Measurements from ENCODE around the gene CYB561.
"Not testable (repeated sequence)": the region's sequence is repeated elsewhere in the genome, so short reads cannot be mapped to it uniquely, and the experiment has no call there.

DNA sequence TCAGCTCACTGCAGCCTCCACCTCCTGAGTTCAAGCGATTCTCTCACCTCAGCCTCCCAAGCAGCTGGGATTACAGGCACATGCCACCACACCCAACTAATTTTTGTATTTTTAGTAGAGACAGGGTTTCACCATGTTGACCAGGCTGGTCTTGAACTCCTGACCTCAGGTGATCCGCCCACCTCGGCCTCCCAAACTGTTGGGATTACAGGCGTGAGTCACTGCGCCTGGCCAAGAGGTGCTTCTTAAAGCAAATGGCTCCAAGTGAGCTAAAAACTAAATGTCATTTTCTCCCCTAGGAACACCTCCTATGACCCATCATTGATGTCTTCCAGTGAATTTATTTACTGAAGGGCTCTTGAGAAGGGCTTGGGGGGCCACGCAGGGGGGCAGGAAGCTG lies 8.3 kb upstream of the CYB561 start:
- not testable (repeated sequence) for TF ChIP-seq CTCF (IDR thresholded peaks at IDR 0.05); EZH2 (IDR thresholded peaks at IDR 0.05; ENCODE audit: borderline replicate concordance, insufficient read depth, low read depth, low read length, poor library complexity, severe bottlenecking)
